GM21529 (cell line): Measurements from ENCODE around the gene CAMK2B.
"Not testable (repeated sequence)": the region's sequence is repeated elsewhere in the genome, so short reads cannot be mapped to it uniquely, and the experiment has no call there.

Experiments used
- ATAC-seq: cut with Tn5 transposase; IDR thresholded peaks from one replicate; pipeline ENCODE4 v1.9.1; 2021; ENCODE audit not compliant: unreplicated experiment

The CAMK2B gene

DNA sequence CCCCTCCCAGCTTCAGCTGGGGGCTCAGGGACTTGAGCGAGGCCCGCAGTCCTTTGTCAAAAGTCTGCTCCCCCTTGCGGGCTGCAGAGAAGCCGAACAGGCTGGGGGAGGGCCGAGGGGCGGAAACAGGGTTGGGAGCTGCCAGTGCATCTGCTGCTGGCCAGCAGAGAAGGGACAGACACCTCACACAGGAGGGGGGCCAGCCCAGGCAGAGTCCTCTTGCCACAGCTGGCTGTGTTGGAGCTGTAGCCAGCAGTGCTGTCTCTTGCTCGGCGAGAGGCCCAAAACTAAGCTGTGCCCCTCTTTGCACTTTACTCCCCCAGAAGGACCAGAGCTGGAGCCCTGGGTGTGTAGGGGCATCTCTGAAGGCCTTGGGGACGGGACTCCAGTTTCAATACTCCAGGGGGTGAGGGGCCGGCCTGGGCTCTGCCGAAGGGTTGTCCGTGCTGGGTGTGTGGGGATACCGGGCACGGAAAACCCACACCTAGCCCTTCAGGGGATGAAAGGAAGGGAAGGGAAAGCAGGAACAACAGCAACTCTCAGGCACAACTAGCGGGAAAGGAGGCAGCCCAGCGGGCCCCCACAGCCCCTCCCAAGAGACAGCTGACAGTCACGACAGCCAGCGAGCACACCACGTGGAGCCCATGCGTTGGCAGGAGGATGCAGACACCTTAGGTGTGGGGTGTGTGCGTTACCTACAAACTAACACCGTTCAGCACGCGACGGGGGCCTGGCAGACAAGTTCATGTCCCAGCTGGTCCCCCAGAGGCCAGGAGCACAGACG lies 106.8 kb downstream of the CAMK2B start:
- no peak for ATAC-seq

DNA sequence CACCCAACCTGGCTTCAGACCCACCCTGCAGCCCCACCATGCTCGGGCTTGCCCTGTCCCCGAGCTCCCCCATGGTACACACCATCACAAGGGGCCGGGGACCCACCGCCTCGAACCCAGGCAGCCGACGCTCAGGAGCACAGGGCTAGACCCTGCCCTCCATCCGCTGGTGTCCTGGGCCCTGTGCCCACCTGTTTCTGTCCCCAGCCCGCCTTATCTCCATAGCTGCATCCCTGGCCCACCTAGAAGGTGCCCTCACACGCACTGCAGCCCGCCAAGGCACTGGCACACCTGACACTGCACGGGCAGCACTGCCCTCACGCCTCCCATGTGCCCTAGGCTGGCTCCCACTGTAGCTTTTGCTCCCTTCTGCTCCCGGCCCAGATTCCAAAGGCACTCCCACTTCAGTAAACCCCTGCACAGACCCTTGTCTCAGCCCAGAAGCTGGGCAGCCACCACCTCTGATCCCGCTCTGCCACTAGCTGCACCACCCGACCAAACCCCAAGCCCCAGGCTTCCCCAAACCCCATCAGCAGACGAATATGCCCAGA lies 107.5 kb downstream of the CAMK2B start:
- no peak for ATAC-seq

GRCh38 chr7:44217223-44217714 lies 108.1 kb downstream of the CAMK2B start:
- no peak for ATAC-seq

DNA sequence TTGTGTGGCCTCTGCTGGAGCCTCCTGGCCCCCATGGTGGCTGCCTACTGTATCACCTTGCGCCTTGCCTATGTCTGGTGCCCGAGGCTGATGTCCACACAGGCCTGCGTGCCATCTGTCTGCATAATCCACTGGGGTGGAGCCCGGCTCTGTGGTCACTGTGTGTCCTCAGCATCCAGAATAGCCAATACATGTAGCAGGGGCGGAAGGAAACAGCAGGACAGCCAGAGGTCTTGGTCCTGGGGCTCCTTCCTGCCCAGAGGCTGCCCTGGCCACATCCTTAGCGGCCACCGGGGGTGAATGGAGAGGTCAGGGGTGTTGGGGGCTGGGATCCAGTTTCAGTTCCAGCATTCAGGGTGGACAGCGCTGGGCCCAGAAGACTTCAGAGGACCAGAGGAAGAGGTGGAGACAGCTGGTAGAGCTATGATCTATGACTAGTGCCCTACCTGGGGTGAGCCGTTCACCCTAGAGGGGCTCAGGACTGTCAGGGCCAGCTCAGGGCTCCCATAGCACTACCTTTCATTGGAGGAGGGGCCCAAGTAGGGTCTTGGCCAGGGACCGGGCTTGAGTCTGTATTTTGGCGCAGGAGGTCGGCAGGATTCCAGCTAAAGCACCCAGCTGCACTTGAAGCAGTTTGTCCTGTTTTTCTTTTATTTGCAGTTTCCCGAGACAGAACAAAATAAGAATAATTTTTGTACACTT lies 108.7 kb downstream of the CAMK2B start:
- no peak for ATAC-seq

- ATAC-seq: no peak
These were observed 109.4 kb downstream of the CAMK2B start for GRCh38 chr7:44216019-44216418.

GRCh38 chr7:44215531-44215930 lies 109.9 kb downstream of the CAMK2B start:
- no peak for ATAC-seq

DNA sequence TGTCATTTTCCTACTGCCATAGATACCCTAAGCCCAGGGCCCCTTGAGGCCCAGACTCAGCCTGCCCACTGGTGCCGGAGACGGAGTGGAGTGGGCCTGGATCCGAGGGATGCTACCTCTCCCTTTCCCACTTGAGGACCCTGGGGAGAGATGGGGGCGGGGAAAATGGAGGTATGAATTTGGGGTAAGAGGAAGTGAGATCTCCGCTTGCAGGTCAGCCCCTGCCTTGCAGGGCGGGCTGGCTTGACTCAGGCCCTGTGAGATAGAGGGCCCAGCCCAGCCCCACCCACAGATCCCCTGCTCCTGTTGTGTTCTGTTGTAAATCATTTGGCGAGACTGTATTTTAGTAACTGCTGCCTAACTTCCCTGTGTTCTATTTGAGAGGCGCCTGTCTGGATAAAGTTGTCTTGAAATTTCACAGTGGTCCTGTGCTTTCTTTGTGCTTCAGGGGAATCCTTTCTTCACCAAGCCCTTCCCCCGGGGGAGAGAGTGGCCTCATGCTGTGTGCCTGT lies 111.5 kb downstream of the CAMK2B start:
- no peak for ATAC-seq

GRCh38 chr7:44213206-44213876 lies 112.1 kb downstream of the CAMK2B start:
- no peak for ATAC-seq

DNA sequence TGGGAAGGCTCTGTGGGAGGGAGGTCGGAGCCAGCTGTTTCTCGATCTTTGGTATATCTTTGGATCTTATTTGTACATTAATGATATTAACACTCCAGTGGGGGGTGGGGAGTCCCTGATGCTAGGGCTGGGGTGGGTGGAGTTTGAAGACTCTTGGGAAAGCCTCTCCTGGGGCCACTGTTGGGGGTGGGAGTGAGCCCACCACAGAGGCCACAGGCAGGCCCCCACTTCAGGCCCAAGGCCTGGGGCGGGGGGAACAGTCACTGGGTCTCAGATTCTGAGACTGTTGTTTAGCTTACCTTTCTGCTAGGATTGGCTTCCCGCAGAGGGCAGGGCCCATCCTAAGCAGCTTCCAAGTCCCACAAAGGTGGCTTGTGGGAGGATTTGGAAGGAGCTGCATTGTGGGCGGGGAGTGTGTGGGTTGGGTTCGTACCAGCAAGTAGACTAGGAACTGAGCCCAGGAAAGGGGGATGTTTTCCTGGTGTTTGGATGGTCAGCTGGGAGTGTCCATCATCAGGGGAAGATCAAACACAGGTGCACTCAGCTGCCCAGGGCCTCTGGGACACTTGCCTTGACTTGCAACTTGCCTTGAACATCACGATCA lies 112.7 kb downstream of the CAMK2B start:
- no peak for ATAC-seq

DNA sequence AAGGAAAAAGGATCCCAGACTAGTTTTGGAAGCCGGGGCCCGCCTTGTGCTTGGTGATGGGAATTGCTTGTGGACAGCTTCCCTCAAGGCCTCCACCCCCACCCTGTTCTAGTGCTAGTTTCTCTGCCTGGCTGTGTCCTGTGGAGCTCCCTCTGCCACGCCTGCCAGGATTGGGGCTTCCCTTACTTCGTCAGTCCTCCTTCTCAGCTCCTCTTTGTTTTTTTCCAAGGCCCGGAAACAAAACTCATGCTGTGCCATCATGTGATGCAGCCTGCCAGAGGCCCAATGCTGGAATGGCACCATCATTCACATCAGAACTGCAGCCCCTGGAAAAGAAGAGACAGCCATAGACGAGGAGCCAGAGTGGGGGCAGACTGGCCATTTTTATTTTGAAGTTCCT lies 113.4 kb downstream of the CAMK2B start:
- ATAC-seq: no peak

GRCh38 chr7:44211126-44211675 lies 114.2 kb downstream of the CAMK2B start:
- no peak for ATAC-seq

DNA sequence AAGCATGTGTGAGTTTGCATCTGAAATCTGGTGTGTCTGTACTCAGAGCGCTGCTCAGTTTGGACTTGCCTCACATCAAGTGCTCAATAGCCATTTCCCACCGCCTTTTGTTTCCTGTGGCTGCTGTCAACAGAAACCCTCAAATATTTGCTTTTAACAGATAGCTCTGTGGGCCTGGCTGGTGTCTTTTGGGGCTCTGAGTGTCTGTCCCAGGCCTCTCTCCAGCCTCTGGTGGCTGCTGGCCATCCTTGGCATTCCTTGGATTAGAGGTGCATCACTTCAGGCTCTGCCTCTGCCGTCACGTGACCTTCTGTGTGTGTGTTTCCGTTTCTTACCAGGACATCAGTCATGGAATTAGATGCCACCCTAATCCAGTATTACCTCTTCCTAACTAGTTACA lies 115.3 kb downstream of the CAMK2B start:
- ATAC-seq: no peak

DNA sequence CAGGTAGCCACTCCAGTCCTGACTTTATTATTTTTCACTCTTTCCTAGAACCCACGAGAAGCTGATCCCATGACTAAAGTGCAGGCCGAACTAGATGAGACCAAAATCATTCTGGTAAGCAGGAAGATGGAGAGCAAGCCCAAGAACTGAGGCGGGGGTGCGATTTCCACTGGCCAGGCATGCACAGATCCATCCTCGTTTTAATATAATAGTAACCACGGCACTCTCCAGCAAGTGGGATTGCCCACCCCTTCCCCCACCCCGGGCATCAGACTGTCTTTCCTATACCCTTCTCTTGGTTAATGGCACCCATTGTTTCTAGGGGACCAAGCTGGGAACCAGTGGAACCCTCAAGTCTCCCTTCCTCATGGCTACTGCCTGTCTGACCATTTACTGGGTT lies 117.3 kb downstream of the CAMK2B start:
- no peak for ATAC-seq

GRCh38 chr7:44206008-44206407 lies 119.4 kb downstream of the CAMK2B start:
- ATAC-seq: no peak

- ATAC-seq: no peak
These were observed 123.6 kb downstream of the CAMK2B start for GRCh38 chr7:44201813-44202212.

DNA sequence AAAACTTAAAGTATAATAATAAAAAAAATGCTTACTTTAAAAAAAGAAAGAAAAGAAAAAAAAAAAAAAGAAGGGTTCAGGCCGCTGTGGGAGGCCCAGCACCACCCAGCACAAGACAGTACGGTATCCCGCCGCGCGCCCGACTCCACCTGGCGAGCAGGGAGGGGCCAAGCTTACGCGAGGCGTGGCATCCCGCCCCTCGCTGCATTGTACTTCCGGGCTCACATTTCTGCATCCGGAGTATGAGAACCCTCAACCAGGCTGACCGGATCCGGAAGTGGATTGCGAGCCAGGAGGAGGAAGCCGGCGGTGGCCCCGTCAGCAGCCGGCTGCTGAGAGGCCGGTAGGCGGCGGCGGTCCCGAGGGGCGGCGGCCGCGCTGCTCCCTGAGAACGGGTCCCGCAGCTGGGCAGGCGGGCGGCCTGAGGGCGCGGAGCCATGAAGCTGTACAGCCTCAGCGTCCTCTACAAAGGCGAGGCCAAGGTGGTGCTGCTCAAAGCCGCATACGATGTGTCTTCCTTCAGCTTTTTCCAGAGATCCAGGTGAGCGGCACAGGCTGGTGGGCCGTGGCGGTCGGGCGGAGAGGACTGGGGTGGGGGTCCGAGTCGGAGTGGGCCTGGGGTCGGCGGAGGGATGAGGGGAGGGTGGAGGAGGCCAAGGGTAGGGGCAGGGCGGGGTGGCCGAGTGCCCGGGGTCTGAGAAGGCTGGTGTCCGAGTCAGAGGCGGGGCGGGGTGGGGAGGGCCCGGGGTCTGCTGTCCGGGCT lies 124.5 kb downstream of the CAMK2B start, which contains the start of gene YKT6:
YKT6 (plus strand) TSS at position 280 of the 763 bp plus-strand sequence; CDS start at position 438, 158 bp downstream.
- peak; percentile 99 for ATAC-seq

DNA sequence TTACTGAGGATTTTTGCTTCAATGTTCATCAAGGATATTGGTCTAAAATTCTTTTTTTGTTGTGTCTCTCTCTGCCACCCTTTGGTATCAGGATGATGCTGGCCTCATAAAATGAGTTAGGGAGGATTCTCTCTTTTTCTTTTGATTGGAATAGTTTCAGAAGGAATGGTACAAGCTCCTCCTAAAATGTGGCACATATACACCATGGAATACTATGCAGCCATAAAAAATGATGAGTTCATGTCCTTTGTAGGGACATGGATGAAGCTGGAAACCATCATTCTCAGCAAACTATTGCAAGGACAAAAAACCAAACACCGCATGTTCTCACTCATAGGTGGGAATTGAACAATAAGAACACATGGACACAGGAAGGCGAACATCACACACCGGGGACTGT lies 125.2 kb downstream of the CAMK2B start:
- ATAC-seq: not testable (repeated sequence)

- no peak for ATAC-seq
These were observed 127.9 kb downstream of the CAMK2B start for GRCh38 chr7:44197474-44197873.

DNA sequence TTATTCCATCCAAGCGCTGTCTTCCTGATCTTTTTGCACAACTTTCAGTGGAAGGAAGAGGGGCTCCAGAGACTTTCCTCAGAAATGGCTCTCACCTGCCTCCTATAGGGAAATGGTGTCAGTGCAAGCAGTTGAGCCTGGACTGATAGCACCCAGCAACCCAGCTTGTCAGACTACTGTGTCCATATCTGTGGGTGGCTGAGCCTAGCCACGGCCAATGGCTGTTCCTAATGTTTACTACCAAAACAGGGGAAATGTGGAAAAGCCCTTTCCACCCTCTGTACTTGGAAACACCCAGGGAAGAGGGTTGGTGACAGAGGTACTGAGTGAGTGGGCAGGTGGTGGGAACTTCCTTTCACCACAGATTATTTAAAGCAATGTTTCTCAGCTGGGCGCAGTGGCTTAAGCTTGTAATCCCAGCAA lies 128.9 kb downstream of the CAMK2B start:
- ATAC-seq: no peak

- no peak for ATAC-seq
These were observed 129.5 kb downstream of the CAMK2B start for GRCh38 chr7:44195889-44196288.
